Caki2 (cell line): ENCODE results near the gene TCF4. TPM values are rescaled to one million over a fixed set of nuclear protein-coding genes. Genes with fewer than 3 reads are reported as not detected.

ENCODE experiments used
- DNase-seq: peaks from one replicate; pipeline ENCODE4 v3.0.0-alpha.2; 2015; ENCODE audit warnings: low read depth
- in situ Hi-C: cut with HindIII; loops from 2 replicates; pipeline ENCODE4 v1.10.0; 2016; ENCODE audit warnings: low sequenced_read_pairs, low pct_unique_long_range_greater_than_20kb, mixed read lengths
- total RNA-seq: library from RNA; depleted of rRNA; stranded (reverse); fragments of >200 nt; shearing (Covaris generic); gene quantifications from 2 replicates; pipeline ENCODE4 v1.2.3, GENCODE V29; 2014; ENCODE audit warnings: low replicate concordance

The TCF4 gene
- total RNA-seq, 1 experiment from 2014 or later = 9.5 TPM

DNA sequence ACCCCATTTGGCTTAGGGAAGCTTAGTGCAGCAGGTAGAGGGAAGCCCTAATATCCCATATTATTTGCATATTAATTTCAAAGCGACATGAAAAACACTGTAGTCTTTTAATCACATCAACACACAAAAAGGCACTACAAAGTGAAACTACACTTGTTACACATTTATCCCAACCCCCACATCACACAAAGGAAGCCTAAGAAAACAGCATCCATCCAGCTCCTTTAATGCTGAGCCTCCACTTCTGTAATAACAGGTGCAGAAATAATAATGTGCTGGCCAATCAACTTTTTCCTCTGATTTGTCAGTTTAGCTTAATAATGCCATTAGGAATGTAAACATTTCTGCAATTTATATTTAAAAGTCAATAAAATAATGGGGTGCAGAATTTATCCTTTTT, 274.0 kb downstream of the TCF4 start:
- DNase-seq = no peak
- in situ Hi-C loops = no loop called here

DNA sequence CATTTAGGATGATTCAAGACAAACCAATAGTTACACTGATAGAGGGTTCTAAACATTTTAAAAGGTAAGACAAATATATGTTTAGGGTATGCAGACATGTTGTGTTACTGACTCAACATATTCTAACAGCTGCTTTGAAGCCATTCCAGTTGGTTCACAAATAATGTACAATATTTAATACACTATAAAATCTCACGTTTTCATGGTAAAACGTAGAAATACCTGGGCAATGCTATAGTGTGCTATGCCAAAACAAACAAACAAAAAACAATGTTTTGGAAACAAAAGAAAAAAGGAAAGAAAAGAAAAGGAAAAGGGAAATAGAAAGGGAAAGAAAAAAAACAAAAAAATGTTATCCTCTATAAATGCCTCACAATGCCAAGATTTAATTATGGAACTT, 277.1 kb downstream of the TCF4 start:
- DNase-seq = no peak
- in situ Hi-C loops = no loop called here

DNA sequence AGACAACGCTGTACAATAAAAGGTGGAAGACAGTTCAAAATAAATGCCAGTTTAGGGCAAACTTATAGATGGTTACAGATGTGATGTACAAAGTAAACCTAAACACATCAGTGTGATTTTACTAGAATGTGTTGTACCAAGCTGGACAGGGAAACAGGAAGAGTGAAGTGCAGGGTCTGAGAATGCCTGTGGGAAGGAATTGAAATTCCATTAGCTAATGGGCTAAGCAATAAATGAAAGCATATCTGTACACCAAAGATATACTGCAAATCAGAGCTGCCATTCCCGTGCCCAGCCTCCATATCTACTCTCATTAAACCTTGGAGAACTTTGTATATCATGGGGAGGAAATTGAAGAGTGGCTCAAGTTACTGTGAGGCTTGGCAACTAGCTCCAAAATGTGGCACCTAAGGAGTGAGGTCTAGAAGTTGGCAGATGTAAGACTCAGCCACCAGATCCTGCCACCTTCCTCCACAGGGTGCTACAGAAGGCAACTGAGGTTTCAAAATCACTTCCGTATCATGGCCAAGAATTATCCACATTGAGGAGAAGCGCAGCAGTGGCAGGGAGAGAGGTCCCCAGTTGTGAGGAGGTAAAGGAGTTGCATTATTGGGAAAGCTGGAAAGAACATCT, 277.8 kb downstream of the TCF4 start:
- no peak for DNase-seq
- in situ Hi-C loops = no loop called here

DNA sequence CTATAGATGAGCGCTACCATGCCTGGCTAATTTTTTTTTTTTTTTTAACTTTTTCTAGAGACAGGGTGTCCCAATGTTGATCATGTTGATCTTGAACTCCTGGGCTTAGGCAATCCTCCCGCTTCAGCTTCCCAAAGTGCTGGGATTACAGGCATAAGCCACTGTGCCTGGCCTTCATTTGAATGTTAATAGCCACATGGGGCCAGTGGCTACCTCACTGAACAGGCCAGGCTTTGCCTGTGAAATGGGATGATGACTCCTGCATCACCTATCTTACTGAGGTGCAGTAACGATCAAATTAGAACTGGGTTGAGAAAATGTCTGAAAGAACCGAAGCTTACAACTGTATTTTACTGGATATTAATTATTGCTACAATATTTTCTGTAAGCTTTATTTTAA, 278.7 kb downstream of the TCF4 start:
- in situ Hi-C loops = no loop called here
- DNase-seq = no peak

DNA sequence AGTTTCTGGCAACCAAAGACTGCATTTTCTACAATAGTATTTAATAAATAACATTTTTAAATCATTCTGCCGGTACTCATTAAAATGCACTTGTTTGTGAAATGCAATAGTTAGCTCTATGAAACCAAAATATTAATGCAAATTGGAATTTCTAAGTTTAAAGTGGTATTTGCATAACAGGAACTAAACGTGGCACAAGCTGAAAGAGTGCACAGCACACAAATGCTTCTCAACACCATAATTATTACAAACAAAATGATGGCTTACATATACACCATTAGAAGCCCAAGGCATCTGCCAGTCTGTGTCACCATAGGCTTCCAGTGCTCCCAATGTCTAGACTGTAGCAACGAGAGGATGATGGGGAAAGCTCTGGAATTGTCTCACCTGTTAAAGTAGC, 280.5 kb downstream of the TCF4 start:
- DNase-seq = no peak
- in situ Hi-C loops = no loop called here

DNA sequence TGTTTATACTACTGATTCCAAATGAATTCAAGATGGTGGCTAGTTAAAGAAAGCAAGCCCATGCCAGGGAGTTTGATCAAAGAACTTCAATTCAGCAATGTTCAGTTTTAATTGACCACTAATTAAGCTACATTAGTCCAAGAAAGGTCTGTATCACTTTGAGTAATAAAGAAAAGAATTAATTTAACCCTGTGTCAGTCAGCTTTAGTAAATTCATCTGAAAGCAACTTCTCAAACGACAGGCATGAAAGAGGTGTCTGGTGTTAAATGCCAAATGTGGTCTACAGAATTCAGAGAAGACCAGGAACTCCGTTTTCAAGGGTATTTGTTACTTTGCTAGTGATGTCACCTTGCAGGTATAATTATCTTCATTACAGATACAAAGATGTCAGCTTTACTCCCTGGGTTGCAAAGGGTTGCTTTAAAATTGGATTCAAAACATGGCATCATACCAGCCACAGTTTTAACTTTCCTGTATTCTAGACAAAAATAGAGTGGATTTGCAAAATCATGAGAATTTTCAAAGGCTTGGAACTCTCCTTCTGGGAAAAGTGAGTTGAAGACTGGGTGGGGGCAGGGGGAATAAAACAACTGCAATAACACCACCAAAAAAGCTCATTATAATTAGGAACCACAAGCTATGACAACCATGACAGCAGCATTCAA, 281.5 kb downstream of the TCF4 start:
- DNase-seq = no peak
- in situ Hi-C loops = no loop called here

DNA sequence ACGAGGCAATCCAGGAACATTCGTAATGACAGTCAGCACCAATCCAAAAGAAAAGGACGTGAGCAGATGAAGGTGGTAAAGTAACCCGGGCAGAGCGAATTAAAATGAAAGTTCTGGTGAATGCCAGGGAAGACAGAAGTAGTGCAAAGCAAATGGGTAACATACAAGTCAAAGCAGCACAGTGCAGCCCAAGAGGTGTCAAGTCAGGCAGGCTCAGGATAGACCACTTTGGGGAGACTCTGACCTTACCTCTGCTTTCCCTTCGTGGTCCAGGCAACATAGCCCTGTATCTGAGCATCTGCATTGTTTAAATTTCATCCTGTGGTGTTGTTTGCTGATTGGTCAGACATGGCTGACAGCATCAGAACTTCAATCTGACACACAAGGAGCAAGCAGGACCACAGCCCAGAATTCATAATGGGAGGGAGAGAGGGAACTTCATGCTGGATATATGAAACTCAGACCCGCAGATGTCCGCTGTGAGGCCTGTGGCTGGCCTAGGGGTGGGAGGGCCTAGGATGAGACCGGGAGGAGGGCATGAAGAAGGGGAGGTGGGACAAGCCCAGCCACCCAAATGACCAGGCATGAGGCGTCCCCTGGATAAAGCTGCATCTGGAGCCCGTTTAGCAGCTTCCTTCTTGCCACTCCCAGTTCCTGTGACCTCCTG, 285.7 kb downstream of the TCF4 start:
- DNase-seq = no peak
- in situ Hi-C loops = no loop called here

DNA sequence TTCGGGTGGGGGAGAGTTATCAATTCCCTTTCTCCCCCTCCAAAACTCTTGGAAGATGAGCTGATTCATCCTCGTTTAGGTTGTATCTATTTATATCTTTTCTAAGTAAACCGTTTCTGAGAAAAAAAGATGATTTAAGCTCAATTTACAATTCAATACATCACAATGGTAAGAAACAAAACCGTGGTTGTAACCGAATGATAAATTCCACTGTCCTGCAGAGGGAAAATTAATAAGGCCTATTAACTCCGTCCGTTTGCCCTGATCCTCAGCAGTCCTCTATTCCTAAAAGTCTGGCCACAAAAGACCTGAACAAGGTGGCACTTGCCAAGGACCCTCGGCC, 286.2 kb downstream of the TCF4 start:
- no peak for DNase-seq
- in situ Hi-C loops = no loop called here

DNA sequence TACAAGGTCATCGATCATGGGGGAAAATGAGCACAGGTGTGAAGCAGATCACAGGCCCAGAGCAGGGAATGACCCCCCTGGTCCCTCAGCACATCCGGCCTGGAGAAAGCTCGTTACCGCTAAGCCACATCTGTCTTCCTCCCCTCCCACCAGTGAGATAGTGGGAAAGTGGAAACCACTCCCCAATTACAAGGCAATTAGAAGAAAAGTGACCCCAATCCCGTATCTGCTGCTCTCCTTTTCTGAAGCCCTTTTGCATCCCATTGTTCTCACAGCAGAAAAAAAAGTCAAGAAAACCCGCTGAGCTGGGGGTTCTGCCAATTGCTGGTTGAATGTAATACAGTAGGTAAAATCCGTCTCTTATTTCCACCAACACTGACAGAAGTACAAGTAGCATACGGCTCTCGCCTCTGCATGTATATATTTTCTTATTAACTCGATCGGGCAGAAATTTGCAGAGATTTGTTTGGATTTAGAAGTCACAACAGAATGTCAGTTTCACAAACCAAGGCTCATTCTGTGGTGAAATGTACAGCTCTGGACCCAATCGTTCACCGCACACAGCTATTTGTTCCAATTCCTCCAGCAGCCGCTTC, 287.0 kb downstream of the TCF4 start:
- in situ Hi-C loops = no loop called here

DNA sequence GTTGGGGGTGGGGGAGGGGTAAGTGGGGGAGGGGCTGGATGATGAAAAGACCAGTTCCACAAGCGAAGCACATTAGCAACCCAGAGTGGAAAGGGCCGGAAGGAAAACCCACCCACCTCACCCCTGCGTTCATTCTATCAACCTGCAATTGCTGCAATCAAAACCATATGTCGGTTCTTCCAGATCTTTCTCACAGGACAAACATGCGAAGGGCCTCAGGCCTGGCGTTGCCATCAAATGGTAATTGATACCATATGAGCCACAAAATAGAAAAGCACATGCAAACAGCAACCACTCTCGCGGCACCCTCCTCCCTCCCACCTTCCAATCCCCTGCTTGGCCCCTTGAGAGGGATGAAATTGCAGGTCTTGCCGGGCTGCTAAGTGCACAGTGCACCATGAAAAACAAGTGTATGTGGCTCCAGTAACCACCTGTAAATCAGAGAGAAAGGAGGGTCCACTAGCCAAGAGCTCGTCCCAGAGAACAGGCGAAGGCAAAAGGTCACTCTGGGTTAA, 287.5 kb downstream of the TCF4 start:
- in situ Hi-C loops = no loop called here
- no peak for DNase-seq

More for the DNA sequence above, 287.0 kb downstream of the TCF4 start:
- DNase-seq = no peak

DNA sequence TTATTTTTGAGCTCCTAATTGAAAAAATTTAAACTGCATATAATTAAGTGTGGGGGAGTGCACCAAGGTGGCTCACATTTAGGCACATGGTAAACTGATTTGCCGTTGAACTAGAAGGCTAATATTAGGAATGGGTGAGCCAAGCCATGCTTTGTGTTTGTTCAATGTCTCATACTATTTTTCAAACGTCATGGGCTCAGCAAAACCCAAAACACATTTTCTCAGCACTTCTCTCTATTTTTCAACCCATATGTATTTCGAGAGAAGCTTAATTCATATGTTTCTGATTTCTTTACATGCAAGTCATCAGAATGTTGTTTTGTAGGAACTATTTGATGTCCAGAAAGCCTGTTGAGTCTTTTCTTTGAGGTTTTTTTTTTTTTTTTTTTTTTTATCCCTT, 291.2 kb downstream of the TCF4 start:
- DNase-seq = no peak
- in situ Hi-C loops = no loop called here

DNA sequence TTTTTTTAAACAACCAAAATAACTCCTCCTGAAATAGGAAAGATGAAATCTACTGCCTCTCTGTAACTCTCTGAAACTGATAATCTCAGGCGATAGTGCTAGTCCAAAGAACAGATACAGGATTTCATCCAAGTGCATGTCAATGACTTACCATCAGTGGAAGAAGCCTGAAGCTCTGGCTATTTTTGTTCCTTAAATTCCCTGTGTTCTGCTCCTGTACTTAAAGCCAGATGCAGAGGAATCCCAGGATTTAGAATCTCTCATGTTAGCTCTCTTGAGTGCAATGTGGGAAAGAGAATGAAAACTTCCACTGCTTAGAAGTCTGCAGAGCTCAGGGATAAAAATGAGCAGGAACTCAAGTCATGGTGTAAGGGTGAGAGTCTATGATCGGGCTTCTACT, 291.9 kb downstream of the TCF4 start:
- in situ Hi-C loops = no loop called here
- no peak for DNase-seq

DNA sequence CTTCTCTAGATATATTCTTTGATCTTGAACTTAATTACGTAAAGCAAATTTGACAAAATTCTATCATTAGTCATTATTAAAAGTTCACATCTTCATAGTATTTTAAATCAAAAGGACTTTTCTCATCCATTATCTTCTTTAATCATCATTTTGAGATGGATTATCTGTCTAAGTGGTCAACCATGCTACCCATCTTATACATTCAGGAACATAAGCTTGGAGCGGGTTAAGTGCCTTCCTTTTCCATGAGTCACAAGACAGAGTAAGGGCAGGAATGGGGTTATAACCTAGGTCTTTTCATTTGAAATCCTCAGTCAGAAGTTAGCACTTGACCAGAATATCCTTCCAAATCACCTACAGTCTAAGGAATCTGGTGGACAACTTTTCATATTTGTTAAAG, 297.1 kb downstream of the TCF4 start:
- in situ Hi-C loops = no loop called here
- no peak for DNase-seq

DNA sequence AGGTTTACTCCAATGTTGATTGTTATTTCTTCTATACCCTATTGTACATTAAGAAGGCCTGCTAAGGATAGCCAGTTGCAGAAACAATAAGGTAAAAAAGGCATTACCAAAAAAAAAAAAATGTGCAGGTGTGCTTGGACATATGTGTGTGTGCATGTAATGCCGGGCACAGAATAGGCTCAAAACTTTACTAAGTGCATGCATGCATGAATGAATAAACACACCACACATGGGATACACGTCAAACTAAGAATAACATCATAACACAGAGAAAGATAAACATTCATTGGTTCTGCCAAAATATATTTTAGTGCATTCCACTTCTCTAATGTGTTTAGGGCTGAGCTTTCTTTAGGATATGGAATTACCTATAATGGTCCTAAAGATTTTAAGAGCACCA, 298.2 kb downstream of the TCF4 start:
- in situ Hi-C loops = no loop called here
- DNase-seq = no peak

DNA sequence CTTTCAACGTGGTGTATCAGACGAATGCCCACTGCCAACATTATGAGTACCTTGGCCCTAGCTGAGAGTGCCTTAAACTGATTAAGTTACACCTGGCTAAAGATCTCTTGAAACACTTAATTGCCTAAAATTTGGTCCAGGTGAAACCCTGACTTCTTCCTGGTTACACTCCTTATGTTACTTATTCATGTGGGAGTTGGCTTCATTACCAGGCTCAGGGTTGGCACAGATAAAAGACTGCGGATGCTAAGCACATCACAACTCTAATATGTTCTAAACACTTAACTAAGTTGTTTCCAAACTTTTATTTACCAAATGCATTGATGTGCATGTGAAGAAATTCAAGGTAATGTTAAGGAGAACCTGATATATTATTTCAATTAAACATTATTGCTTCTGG, 298.9 kb downstream of the TCF4 start:
- DNase-seq = no peak
- in situ Hi-C loops = no loop called here

DNA sequence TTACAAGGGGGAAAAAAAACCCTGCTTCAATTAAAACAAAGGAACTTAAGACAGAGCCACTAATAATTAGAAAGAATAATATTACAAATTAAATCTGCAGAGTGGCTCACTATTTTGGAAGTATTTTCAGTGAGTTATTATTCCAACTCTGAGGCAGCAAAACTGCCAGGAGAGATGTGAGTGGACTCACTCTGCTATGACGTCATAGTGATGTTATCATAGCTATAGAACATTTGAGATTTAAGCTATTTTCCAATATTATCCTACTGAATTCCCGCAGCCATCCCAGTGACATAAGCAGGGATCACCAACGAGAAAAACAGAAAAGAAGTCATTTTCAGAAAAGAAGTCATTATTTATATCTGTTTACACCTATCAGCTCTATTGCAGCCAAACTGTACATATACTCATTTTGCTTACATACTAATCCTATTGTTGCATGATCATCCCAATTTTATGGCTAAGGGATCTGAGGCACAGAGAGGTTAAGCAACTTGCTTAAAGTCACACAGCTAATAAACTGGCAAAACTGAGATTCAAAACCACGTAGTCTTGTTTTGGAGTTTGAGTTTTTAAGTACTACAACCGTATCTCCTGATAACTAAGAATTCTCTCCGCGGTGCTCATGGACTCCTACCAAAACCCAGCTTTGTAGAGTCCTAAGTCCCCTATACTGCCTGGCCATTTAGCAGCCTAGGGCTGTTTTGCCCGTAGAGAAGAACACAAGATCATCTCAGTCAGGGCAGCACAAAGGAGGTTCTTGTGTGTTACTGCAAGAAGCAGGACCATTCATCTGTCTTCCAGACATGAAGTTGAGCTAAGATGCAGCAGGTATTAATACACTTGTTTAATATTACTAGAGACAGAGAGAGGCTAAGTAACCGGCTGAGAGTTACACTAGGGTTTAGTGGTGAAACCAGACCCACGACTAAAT, 299.8 kb downstream of the TCF4 start:
- in situ Hi-C loops = no loop called here
- no peak for DNase-seq

DNA sequence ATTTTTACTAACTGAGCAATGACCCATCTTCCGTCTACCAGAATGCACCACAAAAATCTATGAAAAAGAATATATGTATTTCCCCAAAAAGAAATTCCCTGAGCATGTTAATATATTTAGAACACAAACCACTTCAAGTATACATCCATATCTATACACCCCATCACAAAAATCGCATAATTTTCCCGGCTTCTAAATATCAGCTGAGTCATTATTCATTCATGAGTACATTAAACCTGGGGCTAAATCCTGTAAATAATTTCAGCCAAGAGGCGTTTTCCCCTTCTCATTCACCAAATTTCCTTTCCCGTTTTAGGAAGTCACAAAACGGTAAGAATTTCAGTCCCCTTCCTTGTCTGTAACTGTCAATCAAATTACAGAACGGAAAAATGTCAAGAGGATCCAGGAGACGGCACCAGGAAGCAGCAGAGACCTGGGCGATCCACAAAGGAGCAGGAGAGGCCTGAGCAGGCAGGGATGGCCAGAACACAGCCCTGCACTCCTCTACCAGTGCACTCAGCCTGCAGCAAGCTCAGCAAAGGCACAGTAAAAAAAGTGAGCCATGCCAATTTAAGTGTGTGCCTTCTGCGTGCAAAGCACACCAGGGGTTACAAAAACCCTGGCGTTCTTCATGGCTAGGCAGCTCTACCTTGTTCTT, 300.7 kb downstream of the TCF4 start:
- in situ Hi-C loops = no loop called here
- DNase-seq = no peak

DNA sequence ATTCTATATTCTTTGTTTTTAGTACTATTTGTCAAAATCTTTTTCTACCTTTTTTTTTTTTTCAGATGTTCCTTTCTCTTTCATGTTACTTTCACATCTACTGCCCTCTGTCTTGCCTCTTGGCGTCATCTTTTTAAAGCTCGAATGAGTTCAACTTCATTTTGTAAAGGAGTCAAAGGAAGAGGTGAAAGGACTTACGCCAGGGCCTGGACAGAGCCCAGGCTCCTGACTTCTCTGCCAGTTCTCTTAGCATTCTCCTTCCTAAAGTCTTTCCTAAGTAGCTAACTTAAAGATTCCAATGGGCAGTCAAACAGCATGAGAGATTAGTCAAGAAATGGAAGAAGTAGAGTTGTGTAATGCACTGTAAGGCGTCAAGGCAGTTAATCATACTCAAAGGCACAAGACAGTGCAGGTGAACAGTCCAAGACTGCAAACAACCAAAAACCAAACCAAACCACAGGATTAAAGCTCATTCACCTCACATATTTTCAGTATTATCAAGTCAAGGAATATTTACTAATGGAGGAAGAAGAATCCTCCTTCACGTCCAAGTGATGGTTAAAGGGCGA, 301.7 kb downstream of the TCF4 start:
- in situ Hi-C loops = no loop called here
- no peak for DNase-seq
